AG04449 (cell line): ENCODE measurements around the gene DAND5.
A peak's percentile ranks its signal among the peaks of the same experiment; 100 is the strongest.

ENCODE experiments used
- CTCF ChIA-PET: fragments of 350-600 bp; formaldehyde crosslinking; extraction: SDS; loops from one replicate; lab custom pipeline; 2021; ENCODE audit warnings: antibody characterized with exemption; lab: Yijun Ruan, JAX
- POLR2A ChIA-PET: fragments of 400-600, 350-600 bp; formaldehyde crosslinking; extraction: SDS; loops from one replicate; lab custom pipeline; 2020; ENCODE audit warnings: antibody characterized with exemption, inconsistent platforms; lab: Yijun Ruan, JAX
- DNase-seq: peaks from one replicate; pipeline ENCODE4 v3.0.0-alpha.2; 2010; ENCODE audit warnings: low read depth, low spot score
- H3K4me3 ChIP-seq: 2 replicates; pipeline ENCODE4 v1.5.1; 2011; ENCODE audit warnings: low read depth, mild to moderate bottlenecking, control low read depth, low read length
- CTCF ChIP-seq: IDR thresholded peaks from one replicate; pipeline ENCODE4 v1.5.1; 2011; ENCODE audit warnings: mild to moderate bottlenecking, moderate library complexity, low read length, control low read depth, inconsistent platforms; ENCODE audit not compliant: insufficient read depth; ENCODE audit errors: missing control alignments

The DAND5 gene

DNA sequence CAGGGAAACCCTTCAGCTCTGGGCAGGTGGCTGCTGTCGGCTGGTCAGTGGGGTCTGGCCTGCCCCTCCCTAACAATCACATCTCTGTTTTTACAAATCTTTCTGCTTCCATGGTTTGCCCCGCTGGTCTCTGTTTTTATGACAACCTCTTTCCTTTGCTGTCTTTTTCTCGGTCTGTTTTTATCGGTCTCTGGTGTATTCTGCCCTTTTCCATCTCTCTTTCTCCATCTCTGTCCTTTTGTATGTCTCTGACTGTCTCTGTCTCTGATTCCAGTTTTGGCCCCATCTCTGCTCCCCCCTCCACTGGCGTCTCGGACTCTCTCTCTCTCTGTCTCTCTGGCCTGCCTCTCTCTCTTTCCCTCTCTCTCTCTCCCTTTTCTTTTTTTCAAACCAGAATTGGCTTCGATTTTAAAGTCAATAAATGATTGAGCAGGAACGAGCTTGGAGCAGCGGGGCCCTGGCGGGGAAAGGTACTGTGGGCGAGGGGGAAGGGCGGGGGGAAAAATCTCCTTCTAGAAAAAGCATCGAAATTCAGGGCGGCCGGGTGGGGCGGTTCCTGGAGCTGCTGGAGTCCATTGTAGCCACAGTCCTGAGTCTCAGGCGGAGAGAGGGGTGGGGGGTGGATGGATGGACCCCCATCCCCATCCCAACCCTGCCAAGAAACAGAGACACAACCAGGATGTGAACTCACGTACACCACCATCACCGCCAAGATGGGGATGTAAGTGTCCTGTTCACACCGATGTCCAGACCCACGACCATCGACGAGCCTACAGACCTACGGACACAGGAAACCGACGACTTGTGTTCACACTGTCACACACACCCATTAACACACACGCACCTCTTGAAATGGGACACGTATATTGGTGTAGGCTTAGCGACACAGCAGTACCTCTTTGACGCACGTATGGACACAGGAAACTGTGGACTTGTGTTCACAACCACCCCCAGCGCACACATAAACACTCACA is 28.9 kb downstream of the DAND5 start:
- no peak for TF ChIP-seq CTCF
- CTCF ChIA-PET: interaction anchor here (1.5 to 3.9 kb wide), 3 partner anchors 9 to 64 kb away, joined by 3 to 25 read pairs (median 4); no protein-coding TSS in a partner anchor
- DNase-seq: no peak
- POLR2A ChIA-PET: interaction anchor here (0.7 kb wide), 1 partner anchor 56 kb away, joined by 4 read pairs; no protein-coding TSS in a partner anchor
- peak overlapping the region; percentile 18 for H3K4me3 ChIP-seq

DNA sequence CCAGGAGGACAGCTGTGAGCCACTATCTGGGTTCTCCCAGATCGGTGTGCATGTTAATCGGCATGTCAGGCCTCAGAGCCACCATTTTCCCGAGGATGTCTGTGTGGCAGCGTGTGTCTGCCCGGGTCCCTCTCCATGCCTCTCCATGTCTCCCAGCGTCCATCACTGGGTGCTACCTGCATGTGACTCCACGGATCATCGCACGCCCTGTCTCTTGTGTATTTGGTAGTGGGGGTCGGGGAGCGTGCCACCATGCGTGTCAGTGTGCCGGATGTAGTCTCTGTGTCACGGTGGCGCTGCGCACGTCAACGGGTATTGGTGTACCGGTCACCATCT is 31.8 kb downstream of the DAND5 start:
- no peak overlapping the region for H3K4me3 ChIP-seq
- no peak for DNase-seq
- ChIA-PET POLR2A (interaction anchor here (0.7 kb wide), 1 partner anchor 31 kb away, joined by 3 read pairs; no protein-coding TSS in a partner anchor), CTCF (interaction anchor here (2.3 to 6.5 kb wide), 2 partner anchors 24 to 61 kb away, joined by 9 to 54 read pairs; no protein-coding TSS in a partner anchor)
- no peak for TF ChIP-seq CTCF

- H3K4me3 ChIP-seq: no peak overlapping the region
- CTCF ChIA-PET: interaction anchor here (2.3 to 6.5 kb wide), 2 partner anchors 24 to 60 kb away, joined by 9 to 54 read pairs; no protein-coding TSS in a partner anchor
- no peak for TF ChIP-seq CTCF
- no peak for DNase-seq
- POLR2A ChIA-PET: no interaction called here
Observed at GRCh38 chr19:13001502-13002165, 32.3 kb downstream of the DAND5 start.

DNA sequence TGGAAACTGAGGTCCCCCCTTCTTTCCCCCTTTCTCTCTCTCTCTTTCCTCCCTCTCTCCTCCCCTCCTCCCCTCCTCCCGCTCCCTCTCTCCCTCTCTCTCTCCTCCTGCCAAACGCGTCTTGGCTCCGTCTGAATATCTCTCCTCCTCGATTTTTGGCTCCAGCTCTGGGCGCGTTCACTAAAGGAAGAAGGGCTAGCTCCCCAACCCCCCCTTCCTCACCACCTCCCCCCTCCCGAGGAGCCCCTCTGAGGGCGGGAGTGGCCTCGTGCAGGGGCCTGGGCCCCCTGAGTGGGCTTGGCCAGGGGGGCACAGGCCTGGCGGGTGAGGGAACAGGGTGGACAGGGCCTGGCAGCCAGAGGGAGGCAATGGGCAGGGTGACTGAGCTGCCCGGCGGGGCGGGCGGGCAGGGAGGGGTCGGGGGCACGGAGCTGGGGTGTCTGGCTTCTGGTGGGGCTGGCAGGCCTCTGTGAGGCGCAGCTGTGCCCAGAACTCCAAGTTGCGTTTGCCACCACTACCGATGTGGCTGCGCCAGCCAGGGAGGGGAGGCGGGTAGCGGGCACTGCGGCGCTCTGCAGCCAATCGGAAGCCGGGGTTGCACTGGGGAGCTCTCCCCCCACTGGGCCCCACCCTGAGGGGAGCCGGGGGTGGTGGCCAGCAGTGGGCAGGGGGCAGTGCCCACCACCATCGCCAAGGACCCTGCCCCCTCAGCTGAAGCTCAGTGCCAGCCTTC is 33.0 kb downstream of the DAND5 start:
- CTCF ChIA-PET: interaction anchor here (1.1 to 6.5 kb wide), 5 partner anchors 31 to 92 kb away, joined by 3 to 54 read pairs (median 3); no protein-coding TSS in a partner anchor
- no peak for TF ChIP-seq CTCF
- DNase-seq: no peak
- POLR2A ChIA-PET: interaction anchor here (0.6 kb wide), 1 partner anchor 91 kb away, joined by 3 read pairs; no protein-coding TSS in a partner anchor
- no peak overlapping the region for H3K4me3 ChIP-seq

DNA sequence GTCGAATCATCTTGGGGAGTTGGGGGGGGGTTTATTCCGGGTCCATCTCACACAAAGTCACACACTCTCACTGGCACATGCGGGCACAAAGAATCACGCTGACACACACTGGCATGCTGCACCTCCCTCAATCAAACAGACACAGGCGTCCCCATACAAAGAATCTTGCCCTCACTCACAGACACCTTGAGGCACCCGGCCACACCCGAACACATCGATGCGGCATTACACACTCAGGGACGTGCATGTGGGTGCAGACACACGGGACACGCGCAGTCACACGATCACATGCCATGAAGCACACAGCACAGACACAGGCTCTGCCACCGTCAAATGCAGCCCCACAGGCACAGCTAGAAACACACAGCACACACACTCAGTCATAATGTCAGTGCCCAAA is 33.7 kb downstream of the DAND5 start:
- TF ChIP-seq CTCF: no peak
- DNase-seq: no peak
- ChIA-PET CTCF (interaction anchor here (1.1 to 6.5 kb wide), 5 partner anchors 31 to 91 kb away, joined by 3 to 54 read pairs (median 3); no protein-coding TSS in a partner anchor), POLR2A (interaction anchor here (0.6 kb wide), 2 partner anchors 19 to 90 kb away, joined by 3 read pairs; no protein-coding TSS in a partner anchor)
- no peak overlapping the region for H3K4me3 ChIP-seq
